ENCODE results near the gene NGEF.

Gene NGEF

GRCh38 chr2:232874677-232875223 is 138.3 kb downstream of the NGEF start:
- no peak for TF ChIP-seq CTCF (IDR thresholded peaks at IDR 0.05; ENCODE audit: extremely low read depth, missing control alignments)

GRCh38 chr2:232873909-232874641 is 139.0 kb downstream of the NGEF start:
- TF ChIP-seq CTCF (IDR thresholded peaks at IDR 0.05; ENCODE audit: extremely low read depth, missing control alignments): no peak
- DNase-seq (ENCODE audit: low spot score): no peak

More at GRCh38 chr2:232874677-232875223, 138.3 kb downstream of the NGEF start:
- DNase-seq (ENCODE audit: low spot score): no peak

GRCh38 chr2:232873292-232873908 is 139.7 kb downstream of the NGEF start:
- DNase-seq (ENCODE audit: low spot score): no peak
- TF ChIP-seq CTCF (IDR thresholded peaks at IDR 0.05; ENCODE audit: extremely low read depth, missing control alignments): no peak

DNA sequence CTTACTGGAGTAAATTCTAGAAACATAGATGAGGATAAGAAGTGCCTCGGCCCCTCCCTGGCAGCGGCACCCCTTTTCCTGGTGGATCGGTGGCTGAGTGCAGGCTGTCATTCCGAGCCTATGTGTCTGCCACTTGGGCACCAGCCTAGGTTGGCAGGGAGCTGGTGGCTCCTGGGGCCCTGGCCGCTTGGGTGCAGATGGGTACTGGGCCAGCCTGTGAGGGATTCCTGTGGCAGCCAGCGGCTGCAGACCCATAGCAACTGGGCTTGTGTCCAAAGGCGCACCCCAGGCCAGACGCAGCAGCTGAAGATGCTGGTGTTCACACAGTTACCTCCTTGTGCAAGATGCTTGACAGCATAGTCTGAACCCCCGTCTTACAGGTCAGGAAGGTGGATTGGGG is 140.2 kb downstream of the NGEF start:
- no peak for DNase-seq (ENCODE audit: low spot score)
- no peak for TF ChIP-seq CTCF (IDR thresholded peaks at IDR 0.05; ENCODE audit: extremely low read depth, missing control alignments)

DNA sequence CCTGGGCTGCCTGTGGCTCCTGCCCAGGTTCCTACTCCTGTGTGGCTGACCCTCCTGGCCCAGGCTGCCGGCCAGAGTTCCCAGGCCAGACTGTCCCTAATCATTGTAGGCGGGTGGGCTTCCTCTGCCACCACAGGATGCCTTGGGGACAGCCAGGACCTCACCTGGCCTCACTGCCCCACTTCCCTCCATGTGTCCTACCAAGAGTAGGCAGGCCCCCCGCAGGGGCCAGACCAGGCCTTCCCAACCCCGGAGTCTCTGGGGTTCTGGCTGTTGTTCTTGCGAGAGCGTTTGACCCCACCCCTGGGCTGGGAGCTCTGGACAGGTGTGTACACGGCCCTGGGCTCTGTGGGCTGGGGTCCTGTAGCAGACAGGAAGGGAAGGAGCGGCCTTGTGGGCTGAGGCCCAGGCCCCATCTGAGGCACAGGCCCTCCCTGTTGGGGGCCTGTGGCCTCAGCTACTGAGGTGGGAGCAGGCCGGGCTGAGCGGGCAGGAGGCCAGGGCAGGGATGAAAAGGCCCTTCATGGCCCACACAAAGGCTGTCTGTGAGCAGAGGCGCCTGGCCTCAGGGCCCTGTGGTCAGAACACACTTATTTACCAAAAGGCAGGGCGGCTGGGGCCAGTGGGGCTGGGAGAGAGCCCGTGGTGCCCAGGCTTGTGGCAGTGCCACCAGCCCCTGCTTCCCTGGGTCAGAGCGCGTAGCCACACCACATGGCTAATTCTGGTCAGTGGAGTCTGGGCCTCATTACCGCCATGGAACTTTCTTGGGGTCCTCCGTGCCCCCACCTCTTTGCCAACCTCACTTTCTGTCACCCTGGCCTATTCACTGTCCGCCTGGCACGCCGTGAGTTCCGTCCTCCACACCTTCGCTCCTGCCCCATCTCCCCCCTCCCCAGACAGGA is 141.0 kb downstream of the NGEF start:
- no peak for TF ChIP-seq CTCF (IDR thresholded peaks at IDR 0.05; ENCODE audit: extremely low read depth, missing control alignments)

GRCh38 chr2:232871418-232871834 is 141.6 kb downstream of the NGEF start:
- DNase-seq (ENCODE audit: low spot score): no peak
- TF ChIP-seq CTCF (IDR thresholded peaks at IDR 0.05; ENCODE audit: extremely low read depth, missing control alignments): no peak

More for the DNA sequence above, 141.0 kb downstream of the NGEF start:
- no peak for DNase-seq (ENCODE audit: low spot score)
